Measurements from ENCODE around the gene CD164L2.

Gene CD164L2

GRCh38 chr1:27361044-27361402, 22.1 kb downstream of the CD164L2 start:
- DNase-seq, result no peak

DNA sequence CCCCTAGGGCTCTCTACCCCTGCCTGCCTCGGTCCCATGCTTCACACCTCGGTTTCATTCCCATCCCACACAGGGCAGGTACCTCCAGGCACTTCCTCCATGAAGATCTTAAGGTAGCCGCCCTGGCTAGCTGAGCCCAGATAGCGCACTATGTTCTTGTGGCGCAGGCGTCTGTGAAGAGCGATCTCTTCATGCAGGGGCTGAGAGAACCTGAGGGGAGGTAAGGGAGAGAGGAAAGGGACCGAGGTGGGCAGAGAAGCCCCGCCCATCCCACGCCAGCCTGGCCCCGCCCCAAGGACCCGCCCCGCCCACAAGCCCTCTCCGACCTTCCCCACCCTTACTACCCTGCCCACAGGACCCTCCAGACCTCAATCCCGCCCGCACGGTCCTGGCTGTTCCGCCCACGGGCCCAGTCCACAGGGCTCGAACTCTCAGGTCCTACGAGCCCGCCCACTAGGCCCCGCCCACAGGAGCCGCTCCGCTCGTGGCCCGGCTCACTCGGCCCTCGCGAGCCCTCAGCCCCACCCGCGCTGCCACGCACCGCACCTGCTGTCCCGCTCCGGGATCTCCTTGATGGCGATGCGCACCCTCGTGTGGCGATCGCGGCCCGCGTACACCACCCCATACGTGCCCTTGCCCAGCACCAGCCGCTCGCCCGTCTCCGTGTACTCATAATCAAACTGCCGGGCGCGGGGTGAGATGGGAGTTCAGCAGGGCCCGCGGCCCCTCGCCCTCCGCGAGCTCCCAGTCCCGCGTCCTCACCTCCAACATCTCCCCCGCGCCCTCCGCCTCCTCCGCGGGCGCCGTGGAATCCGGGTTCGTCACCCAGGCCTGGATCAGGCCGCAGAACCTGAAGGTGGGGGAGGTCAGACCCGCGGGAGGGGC, 22.7 kb downstream of the CD164L2 start:
- DNase-seq, result peak; percentile 86

DNA sequence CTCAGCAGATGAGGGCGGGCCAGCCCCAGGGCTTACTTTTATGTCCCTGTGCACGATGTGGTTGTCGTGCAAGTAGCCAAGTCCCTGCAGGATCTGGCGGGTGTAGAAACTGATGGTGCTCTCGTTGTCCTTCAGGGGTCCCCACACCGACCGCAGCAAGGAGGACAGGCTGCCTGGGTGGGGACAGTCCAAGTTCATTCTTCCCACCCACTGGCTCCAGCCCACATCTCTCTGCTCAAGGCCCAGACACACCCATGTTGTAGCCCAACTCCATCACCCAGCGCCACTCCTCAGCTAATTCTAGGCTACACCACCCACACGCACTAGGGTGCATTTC, 23.3 kb downstream of the CD164L2 start:
- DNase-seq, result no peak

DNA sequence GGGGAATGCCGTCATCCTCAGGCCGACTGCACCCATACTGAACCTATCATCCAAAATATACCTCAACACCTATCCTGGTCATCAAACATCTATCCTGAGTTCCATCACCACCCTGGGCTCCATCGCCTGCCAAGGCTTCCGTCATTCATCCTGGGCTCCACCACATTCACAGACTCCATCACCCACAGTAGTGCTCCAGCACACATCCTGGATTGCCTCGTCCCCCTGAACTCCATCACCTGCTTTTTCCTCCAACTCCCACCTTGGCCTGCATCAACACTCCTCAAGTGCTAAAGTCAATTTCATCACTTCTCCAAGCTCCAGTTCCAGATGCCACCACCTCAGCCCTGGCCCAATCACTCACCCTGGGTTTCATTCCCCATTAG, 24.2 kb downstream of the CD164L2 start:
- no peak for DNase-seq

- no peak for DNase-seq
Observed at GRCh38 chr1:27358038-27358927, 24.9 kb downstream of the CD164L2 start.

GRCh38 chr1:27357281-27358037, 25.7 kb downstream of the CD164L2 start:
- DNase-seq, result peak; percentile 93

DNA sequence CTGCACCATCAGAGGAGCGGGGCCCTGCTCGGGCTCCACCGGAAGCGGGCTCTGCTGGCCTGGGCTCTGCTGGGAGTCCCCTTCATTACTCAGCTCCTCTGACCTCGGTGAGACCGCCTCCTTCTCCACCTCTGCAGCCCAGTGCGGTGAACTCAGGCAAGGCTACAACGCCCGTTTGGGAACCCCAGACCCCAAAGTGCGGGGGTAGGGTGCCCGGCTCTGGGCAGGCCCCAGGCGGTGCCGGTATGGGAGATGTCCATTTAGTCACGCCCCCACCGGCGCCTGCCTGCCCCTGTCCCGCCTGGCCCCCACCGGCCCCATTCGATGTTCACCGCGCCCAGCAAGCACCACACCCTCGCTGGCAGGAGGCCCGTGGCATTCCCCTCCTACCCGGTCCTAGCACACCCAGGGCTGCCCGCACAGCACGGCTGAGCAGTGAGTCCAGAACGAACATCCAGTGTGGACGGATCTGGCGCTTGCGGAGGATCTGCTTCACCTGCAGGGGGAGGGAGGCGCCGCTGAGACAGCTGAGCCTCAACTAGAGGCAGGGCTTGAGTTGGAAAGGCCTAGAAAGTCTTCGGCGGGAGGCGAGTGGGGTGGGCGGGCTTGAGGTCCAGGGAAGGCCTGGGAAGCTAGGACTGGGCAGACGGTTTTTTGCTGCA, 26.4 kb downstream of the CD164L2 start:
- DNase-seq, result peak; percentile 84

DNA sequence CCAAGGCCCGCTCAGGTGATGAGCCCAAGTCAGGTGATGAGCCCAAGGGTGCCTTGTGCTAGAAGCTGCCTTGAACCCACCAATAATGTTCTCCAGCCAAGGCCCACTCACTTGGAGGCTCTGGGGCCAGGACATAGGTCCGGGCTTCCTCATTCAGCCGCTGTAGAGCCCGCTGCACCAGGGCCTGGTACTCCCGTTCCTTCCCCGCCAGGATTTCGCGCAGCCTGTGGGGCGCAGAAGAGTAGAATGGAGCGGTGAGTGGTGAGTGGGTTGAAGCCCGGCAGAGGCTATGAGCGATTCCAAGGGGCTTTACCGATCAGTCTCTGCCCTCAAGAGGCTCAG, 26.9 kb downstream of the CD164L2 start:
- no peak for DNase-seq

GRCh38 chr1:27355683-27356082, 27.4 kb downstream of the CD164L2 start:
- no peak for DNase-seq

GRCh38 chr1:27353629-27354028, 29.5 kb downstream of the CD164L2 start:
- DNase-seq, result no peak

- DNase-seq, result no peak
Observed at GRCh38 chr1:27353166-27353565, 30.0 kb downstream of the CD164L2 start.

GRCh38 chr1:27351541-27352107, 31.5 kb downstream of the CD164L2 start:
- DNase-seq, result no peak

DNA sequence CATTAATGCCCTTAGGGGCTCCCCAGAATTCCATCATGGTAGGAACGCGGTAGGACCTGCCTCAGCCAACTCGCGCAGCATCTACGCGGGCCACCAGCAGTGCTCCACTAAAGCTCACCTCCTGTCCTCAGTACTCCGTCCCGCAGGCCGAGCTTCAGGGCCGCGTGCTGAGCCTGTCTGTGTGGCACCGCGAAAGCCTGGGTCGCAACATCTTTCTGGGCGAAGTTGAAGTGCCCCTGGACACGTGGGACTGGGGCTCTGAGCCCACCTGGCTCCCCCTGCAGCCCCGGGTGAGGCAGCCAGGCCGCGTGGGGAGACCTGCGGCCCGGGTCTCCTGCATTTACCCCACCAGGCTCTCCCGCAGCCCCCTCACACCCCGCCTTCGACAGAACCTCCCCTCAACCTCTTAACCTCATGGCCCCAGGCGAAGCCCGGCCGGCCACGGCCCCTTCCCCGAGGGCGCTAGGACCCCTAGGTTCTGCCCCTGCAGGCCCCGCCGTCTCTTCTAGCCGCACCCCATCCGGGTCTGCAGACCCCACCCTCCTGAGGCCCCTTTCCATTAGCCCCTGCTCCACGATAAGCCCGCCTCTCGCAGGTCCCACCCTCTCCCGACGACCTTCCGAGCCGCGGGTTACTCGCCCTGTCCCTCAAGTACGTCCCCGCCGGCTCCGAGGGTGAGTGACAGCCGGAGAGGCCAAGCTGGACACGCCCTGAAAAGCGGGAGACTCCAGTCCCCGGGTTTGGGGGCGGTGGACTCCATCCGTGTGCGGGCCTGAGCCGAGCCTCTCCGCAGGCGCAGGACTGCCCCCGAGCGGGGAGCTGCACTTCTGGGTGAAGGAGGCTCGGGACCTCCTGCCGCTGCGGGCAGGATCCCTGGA, 32.2 kb downstream of the CD164L2 start:
- DNase-seq, result no peak

DNA sequence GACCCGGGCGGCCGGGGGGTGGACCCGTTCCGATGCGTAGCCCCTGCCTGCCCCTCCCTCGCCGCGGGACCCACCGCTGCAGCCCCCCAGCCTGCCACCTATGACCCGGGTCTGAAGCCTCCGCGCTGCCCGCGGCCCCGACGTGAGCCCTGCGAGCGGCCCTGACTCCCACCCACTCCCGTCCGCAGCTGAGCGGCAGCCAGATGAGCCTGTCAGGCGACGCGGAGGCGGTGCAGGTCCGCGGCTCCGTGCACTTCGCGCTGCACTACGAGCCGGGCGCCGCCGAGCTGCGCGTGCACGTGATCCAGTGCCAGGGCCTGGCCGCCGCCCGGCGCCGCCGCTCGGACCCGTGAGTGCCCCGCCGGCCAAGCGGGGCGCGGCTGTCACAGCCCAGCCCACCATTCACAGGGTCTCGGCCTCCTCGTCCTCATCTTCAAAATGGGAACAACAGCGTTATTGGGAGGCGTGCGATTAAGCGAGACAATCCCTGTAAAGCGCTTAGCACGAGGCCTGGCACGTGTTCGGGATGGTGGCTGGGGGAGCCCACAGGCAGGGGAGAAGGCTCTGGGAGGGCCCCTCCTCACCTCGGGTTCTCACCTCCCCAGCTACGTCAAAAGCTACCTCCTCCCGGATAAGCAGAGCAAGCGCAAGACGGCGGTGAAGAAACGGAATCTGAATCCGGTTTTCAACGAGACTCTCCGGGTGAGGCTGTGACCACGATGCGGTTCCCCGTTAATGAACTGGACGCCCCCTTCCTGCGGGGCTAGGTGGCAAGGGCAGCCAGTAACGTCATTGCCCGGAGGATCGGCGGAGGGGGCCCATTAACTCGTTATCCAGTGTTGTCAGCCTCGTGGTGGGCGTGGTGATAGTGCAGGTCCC, 33.1 kb downstream of the CD164L2 start:
- DNase-seq, result no peak

DNA sequence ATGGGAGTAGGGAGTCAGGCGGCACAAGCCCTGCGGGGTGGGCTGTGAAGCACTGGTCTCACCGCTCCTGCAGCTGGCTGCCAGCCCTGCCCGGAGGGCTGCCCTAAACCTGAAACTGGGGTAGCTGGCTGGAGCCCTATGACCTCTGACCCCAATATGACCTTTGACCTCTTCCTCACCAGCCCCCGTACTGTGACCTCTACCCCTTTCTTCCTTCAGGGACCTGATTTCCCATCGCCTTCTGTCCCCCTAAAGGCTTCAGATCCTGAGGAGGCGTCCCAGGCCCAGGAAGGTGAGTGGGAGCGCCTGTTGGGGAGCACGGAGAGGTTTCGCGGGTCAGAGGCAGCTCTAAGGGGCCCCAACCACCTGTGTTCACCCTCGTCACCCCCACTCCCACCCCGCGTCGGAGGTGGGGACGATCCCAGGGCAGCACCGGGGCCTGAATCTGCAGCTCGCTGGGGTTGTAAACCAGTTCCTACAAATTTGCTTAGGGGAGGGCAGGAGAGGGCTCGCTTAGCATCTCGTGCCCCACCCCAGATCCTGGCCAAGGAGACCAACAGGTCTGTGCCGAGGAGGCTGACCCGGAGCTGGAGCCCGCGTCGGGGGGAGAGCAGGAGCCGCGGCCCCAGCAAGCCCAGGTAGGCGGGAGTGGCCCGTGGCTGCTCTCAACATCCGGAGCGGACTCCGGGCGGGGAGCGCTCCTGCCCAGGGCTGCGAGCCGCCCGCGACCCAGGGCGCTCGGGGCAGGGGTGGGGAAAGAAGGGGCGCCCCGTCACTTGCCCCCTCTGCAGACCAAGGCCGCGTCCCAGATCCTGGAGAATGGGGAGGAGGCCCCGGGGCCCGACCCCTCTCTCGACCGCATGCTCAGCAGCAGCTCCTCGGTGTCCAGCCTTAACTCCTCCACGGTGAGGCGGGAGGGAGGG, 34.0 kb downstream of the CD164L2 start:
- peak; percentile 71 for DNase-seq

GRCh38 chr1:27346991-27347624, 36.0 kb downstream of the CD164L2 start:
- no peak for DNase-seq

DNA sequence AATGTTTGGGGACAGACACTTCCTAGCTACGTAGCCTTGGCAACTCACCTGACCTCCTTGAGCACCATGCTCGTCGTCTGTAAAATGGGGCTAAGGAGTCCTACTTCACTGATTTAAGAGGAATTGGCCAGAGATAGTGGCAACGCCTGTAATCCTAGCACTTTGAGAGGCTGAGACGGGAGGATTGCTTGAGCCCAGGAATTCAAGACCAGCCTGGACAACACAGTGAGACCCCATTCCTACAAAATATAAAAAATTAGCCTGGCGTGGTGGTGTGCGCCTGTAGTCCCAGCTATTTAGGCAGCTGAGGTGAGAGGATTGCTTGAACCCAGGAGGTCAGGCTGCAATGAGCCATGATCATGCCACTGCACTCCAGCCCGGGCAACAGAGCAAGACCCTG, 36.8 kb downstream of the CD164L2 start:
- no peak for DNase-seq

GRCh38 chr1:27345272-27345671, 37.9 kb downstream of the CD164L2 start:
- no peak for DNase-seq

GRCh38 chr1:27343639-27344025, 39.5 kb downstream of the CD164L2 start:
- DNase-seq, result no peak

Data from activated effector memory CD4-positive, alpha-beta T cell treated with anti-CD3 and anti-CD28 coated beads, Interleukin-2, amount 50 U/mL, for 16 hours (primary cell).